DND-41 (cell line): ENCODE data around the gene MAP1LC3B2.
A peak's percentile ranks its signal among the peaks of the same experiment; 100 is the strongest.

ENCODE experiments used
- ATAC-seq: fragments of 200-7000 bp; cut with Tn5 transposase; 3 replicates; pipeline ENCODE4 v1.9.1; 2021; ENCODE audit warnings: low read depth; ENCODE audit not compliant: insufficient read depth
- DNase-seq: peaks from one replicate; pipeline ENCODE4 v3.0.0-alpha.2; 2020
- H2AFZ ChIP-seq: 2 replicates; pipeline ENCODE4 v1.6.0; 2012; ENCODE audit warnings: low read depth, low read length
- H3K27ac ChIP-seq: 2 replicates; pipeline ENCODE4 v1.5.1; 2012; ENCODE audit warnings: low read length, inconsistent platforms
- H3K27me3 ChIP-seq: fragments of 200-600 bp; sonication (generic); 2 replicates; pipeline ENCODE4 v1.6.0; 2012; ENCODE audit warnings: low read length, mild to moderate bottlenecking, inconsistent platforms; ENCODE audit not compliant: insufficient read depth, poor library complexity
- H3K36me3 ChIP-seq: 2 replicates; pipeline ENCODE4 v1.5.1; 2012; ENCODE audit warnings: low read length, inconsistent platforms; ENCODE audit not compliant: insufficient read depth
- H3K4me1 ChIP-seq: 2 replicates; pipeline ENCODE4 v1.5.1; 2012; ENCODE audit warnings: mild to moderate bottlenecking, low read length; ENCODE audit not compliant: insufficient read depth
- H3K4me2 ChIP-seq: 2 replicates; pipeline ENCODE4 v1.6.0; 2012; ENCODE audit warnings: mild to moderate bottlenecking, moderate library complexity, low read length, inconsistent platforms; ENCODE audit not compliant: insufficient read depth
- H3K4me3 ChIP-seq, 2 experiments: fragments of 200-600 bp in 1 of 2; shearing (Covaris generic) in 1 of 2; 2 replicates each; pipeline ENCODE4 v1.5.1; 2012 to 2016; ENCODE audit warnings: inconsistent platforms in 2 of 2, low read length in 2 of 2, mild to moderate bottlenecking in 2 of 2, low read depth in 1 of 2, moderate library complexity in 1 of 2
- H3K79me2 ChIP-seq: 2 replicates; pipeline ENCODE4 v1.6.0; 2012; ENCODE audit warnings: low read length, inconsistent platforms; ENCODE audit not compliant: insufficient read depth
- H3K9ac ChIP-seq: 2 replicates; pipeline ENCODE4 v1.6.0; 2012; ENCODE audit warnings: low read depth, mild to moderate bottlenecking, inconsistent platforms, low read length, moderate library complexity
- H3K9me3 ChIP-seq: 2 replicates; pipeline ENCODE4 v1.5.1; 2012; ENCODE audit warnings: low read length, moderate library complexity, mild to moderate bottlenecking, inconsistent platforms; ENCODE audit not compliant: insufficient read depth, severe bottlenecking
- H4K20me1 ChIP-seq: 2 replicates; pipeline ENCODE4 v1.6.0; 2012; ENCODE audit warnings: low read length; ENCODE audit not compliant: insufficient read depth
- EZH2 ChIP-seq: IDR thresholded peaks from 3 replicates; pipeline ENCODE4 v1.6.1; 2012; ENCODE audit warnings: borderline replicate concordance, low read depth, mild to moderate bottlenecking, moderate library complexity, low read length, inconsistent platforms; ENCODE audit not compliant: severe bottlenecking
- TF ChIP-seq, protein P1 (sequence below): IDR thresholded peaks from 2 replicates; pipeline ENCODE4 v1.5.1; 2012; ENCODE audit warnings: borderline replicate concordance, low read length, moderate library complexity, mild to moderate bottlenecking; ENCODE audit not compliant: poor library complexity, severe bottlenecking; ENCODE audit errors: extremely low read depth

The MAP1LC3B2 gene

DNA sequence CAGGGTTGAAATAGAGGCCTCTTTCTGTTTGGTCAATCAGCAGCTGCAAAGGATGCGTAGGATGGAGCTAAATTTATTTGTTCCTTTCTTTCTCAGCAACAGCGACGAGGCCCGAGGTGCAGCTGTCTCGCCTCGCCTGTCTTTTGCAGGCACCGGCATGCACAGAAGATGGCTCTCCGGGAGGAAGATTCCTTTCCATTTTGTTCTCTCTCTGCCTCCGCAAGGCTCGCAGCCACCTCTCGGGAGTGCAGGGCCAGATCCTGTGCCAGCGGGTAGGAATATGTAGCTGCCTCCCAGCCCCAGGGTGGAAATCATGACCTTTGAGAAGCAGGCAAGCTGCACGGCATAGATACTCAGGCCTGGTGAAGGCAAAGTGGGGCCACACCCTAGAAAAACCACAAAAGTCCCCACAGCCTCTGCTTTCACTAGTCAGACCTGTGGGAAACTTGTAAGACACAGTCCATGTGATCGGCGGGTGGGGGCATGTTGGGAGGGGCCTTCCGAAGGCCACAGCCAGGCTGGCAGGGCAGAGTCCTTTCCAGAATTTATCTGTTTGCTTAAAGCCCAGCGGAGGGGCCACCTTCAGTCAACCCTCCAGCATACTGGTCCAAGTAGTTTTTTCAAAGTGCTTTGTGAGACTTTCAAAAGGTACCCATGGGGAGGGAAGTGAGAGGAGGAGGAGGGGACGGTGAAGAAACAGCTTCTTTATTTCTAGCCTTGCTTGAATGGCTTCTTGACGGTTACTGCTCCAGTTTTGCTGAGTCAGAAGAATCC, at the start of gene MAP1LC3B2:
Gene MAP1LC3B2 (plus strand): TSS at position 220 of the 774 bp plus-strand sequence. CDS start 16,562 bp downstream, outside the sequence.
- Histone ChIP-seq H3K9ac (peak within 1 kb of the TSS; percentile 70), H3K27me3 (no peaks in the 10 kb centered on the region), H3K4me3 (peak within 1 kb of the TSS in 1 of 2 experiments; percentile 53; a peak in 2 of 4 replicates), H4K20me1 (no peaks in the 10 kb centered on the region), H3K4me1 (peaks cover 49% of the 10 kb centered on the region), H3K79me2 (peaks cover 6% of the 10 kb centered on the region; the same call in 1 of the 2 replicates), H3K4me2 (peak within 1 kb of the TSS; percentile 66), H3K9me3 (peaks cover 8% of the 10 kb centered on the region), H3K36me3 (no peaks in the 10 kb centered on the region), H2AFZ (peak within 1 kb of the TSS; percentile 78), H3K27ac (peak within 1 kb of the TSS; percentile 99)
- ATAC-seq (peak; percentile 86), DNase-seq (peak; percentile 95)
- TF ChIP-seq EZH2, result no peak
- TF ChIP-seq, protein P1, sequence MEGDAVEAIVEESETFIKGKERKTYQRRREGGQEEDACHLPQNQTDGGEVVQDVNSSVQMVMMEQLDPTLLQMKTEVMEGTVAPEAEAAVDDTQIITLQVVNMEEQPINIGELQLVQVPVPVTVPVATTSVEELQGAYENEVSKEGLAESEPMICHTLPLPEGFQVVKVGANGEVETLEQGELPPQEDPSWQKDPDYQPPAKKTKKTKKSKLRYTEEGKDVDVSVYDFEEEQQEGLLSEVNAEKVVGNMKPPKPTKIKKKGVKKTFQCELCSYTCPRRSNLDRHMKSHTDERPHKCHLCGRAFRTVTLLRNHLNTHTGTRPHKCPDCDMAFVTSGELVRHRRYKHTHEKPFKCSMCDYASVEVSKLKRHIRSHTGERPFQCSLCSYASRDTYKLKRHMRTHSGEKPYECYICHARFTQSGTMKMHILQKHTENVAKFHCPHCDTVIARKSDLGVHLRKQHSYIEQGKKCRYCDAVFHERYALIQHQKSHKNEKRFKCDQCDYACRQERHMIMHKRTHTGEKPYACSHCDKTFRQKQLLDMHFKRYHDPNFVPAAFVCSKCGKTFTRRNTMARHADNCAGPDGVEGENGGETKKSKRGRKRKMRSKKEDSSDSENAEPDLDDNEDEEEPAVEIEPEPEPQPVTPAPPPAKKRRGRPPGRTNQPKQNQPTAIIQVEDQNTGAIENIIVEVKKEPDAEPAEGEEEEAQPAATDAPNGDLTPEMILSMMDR, result peak; percentile 11

DNA sequence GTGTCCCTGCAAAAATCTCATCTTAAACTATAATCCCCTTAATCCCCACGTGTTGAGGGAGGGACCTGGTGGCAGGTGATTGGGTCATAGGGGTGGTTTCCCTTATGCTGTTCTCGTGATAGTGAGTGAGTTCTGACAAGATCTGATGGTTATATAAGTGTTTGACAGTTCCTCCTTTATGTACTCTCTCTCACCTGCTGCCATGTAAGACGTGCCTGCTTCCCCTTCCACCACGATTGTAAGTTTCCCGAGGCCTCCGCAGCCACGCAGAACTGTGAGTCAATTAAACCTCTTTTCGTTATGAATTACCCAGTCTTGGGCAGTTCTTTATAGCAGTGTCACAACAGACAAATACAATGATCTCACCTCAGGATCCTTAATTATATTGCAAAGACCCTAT, 45.2 kb upstream of the MAP1LC3B2 start:
- Histone ChIP-seq H2AFZ (no peak overlapping the region), H3K9me3 (no peaks in the 10 kb centered on the region), H3K4me1 (no peaks in the 10 kb centered on the region), H3K4me2 (no peak overlapping the region), H3K9ac (no peak overlapping the region), H3K4me3 (no peak overlapping the region), H3K36me3 (no peaks in the 10 kb centered on the region), H3K27ac (no peak overlapping the region), H4K20me1 (no peaks in the 10 kb centered on the region), H3K79me2 (no peaks in the 10 kb centered on the region), H3K27me3 (no peaks in the 10 kb centered on the region)
- no peak for DNase-seq
- no peak for TF ChIP-seq EZH2
- TF ChIP-seq, protein P1, result no peak
- ATAC-seq, result no peak

DNA sequence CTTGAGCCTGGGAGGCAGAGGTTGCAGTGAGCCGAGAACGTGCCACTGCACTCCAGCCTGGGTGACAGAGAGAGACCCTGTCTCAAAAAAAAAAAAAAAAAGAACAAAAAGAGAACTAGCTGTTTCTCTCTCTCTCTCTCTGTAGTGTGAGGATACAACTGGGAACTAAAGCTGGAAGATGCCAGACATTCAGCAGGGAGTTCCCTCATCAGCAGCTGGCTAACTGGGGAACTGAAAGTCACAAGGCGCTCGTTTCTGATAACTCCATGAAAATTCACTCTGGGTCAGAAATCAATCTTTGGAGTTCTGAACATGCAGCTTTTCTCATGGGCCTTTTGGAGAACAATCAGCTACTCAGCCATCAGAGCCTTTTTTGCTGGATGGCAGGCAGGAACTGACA, 43.5 kb upstream of the MAP1LC3B2 start:
- TF ChIP-seq, protein P1, result no peak
- TF ChIP-seq EZH2, result no peak
- Histone ChIP-seq H3K36me3 (no peaks in the 10 kb centered on the region), H3K9ac (no peak overlapping the region), H4K20me1 (no peaks in the 10 kb centered on the region), H3K4me1 (no peaks in the 10 kb centered on the region), H3K79me2 (no peaks in the 10 kb centered on the region), H3K27ac (no peak overlapping the region), H3K4me3 (no peak overlapping the region), H3K9me3 (no peaks in the 10 kb centered on the region), H3K4me2 (no peak overlapping the region), H2AFZ (no peak overlapping the region), H3K27me3 (no peaks in the 10 kb centered on the region)
- ATAC-seq, result no peak
- no peak for DNase-seq
